ENCODE data around the gene ERP27. TPM values are rescaled to one million over a fixed set of nuclear protein-coding genes. Genes with fewer than 3 reads are reported as not detected.

Gene ERP27
- total and polyA plus RNA-seq, 2 of the 8 experiments (the other 6 are each of a cell fraction or from before 2014, with no cell fraction given), result not detected

GRCh38 chr12:14950982-14951746 is 12.8 kb upstream of the ERP27 start:
- H3K4me3 ChIP-seq (ENCODE audit: extremely low read depth in 1 of 4, insufficient read depth in 2 of 4, low read depth in 3 of 4, low read length in 4 of 4), result no peak overlapping the region
- no peak overlapping the region for H3K14ac ChIP-seq (ENCODE audit: insufficient read length)
- H3K79me1 ChIP-seq (ENCODE audit: low read depth, low read length), result no peaks in the 10 kb centered on the region
- no peak overlapping the region for H2BK12ac ChIP-seq (ENCODE audit: low read depth, low read length)
- H3K9ac ChIP-seq (replicated peaks in 1 of 4; ENCODE audit: extremely low read depth in 1 of 4, low read depth in 3 of 4, low read length in 3 of 4), result no peak overlapping the region
- no peak overlapping the region for H3K18ac ChIP-seq (ENCODE audit: extremely low read depth, low read length)
- no peak overlapping the region for H2BK120ac ChIP-seq (replicated peaks; ENCODE audit: low read depth, low read length)
- ChIA-PET CTCF (ENCODE audit: partially characterized antibody) (interaction anchor here (0.7 to 1.5 kb wide), 4 partner anchors 15 to 107 kb away, joined by 3 to 5 read pairs (median 3); no protein-coding TSS in a partner anchor), POLR2A (ENCODE audit: partially characterized antibody) (no interaction called here)
- no peaks in the 10 kb centered on the region for H3K9me3 ChIP-seq (ENCODE audit: insufficient read depth in 2 of 2, low read depth in 1 of 2, low read length in 1 of 2)
- H3K23ac ChIP-seq (ENCODE audit: insufficient read length), result no peak overlapping the region
- no peaks in the 10 kb centered on the region for H3K79me2 ChIP-seq (ENCODE audit: control insufficient read depth in 1 of 2, insufficient read depth in 2 of 2, low read length in 2 of 2)
- H3K4me2 ChIP-seq (ENCODE audit: insufficient read depth in 1 of 2, low read depth in 2 of 2, low read length in 2 of 2), result no peak overlapping the region
- TF ChIP-seq POU5F1 (IDR thresholded peaks at IDR 0.05; ENCODE audit: low read depth, low read length) (no peak), ZNF274 (IDR thresholded peaks at IDR 0.05; ENCODE audit: borderline replicate concordance, extremely low read depth, low read length) (no peak), JUN (IDR thresholded peaks at IDR 0.05; ENCODE audit: low read depth, low read length) (0 out of 2 replicates have a peak, but pooled peaks have one; percentile 10), SIRT6 (IDR thresholded peaks at IDR 0.05; ENCODE audit: low read length) (no peak), JUND (IDR thresholded peaks at IDR 0.05; ENCODE audit: low read length) (peak; percentile 77; the same call in 1 of the 2 replicates), SRF (IDR thresholded peaks at IDR 0.05; ENCODE audit: low read depth, low read length) (0 out of 2 replicates have a peak, but pooled peaks have one; percentile 7), HDAC6 (IDR thresholded peaks at IDR 0.05; ENCODE audit: low read depth, low read length) (no peak)
- no peak overlapping the region for H4K5ac ChIP-seq (ENCODE audit: insufficient read length, low read depth, low read length)
- no peak overlapping the region for H2AFZ ChIP-seq (ENCODE audit: low read length)
- H2BK5ac ChIP-seq (ENCODE audit: low read depth, low read length), result no peak overlapping the region
- 89% methylated on average over 6 of the region's 6 CpGs; no CpG with 5 or more reads in 1 of the 2 experiments for WGBS, 2 experiments (ENCODE audit: extremely low coverage in 1 of 2, insufficient coverage in 1 of 2, insufficient read length in 1 of 2, insufficient replicate concordance in 2 of 2, low coverage in 1 of 2, low lambda C conversion rate in 2 of 2, missing lambda C conversion rate in 1 of 2)
- no peak overlapping the region for H3K27ac ChIP-seq (ENCODE audit: low read depth, low read length)
- H3K23me2 ChIP-seq (ENCODE audit: low read depth, low read length), result no peaks in the 10 kb centered on the region; the same call in 1 of the 2 replicates
- no peak overlapping the region for H3K56ac ChIP-seq (replicated peaks; ENCODE audit: insufficient read length, low read depth, low read length)
- no peak for FAIRE-seq
- no peak for DNase-seq (ENCODE audit: low read depth in 1 of 2, low spot score in 2 of 2)
- H2BK20ac ChIP-seq (ENCODE audit: low read length), result no peak overlapping the region
- H4K20me1 ChIP-seq (replicated peaks in 1 of 2; ENCODE audit: control insufficient read depth in 1 of 2, insufficient read depth in 2 of 2, low read length in 2 of 2), result no peaks in the 10 kb centered on the region
- no peaks in the 10 kb centered on the region for H3K27me3 ChIP-seq (replicated peaks in 1 of 4; ENCODE audit: control insufficient read depth in 3 of 4, extremely low read depth in 1 of 4, insufficient read depth in 3 of 4, low read length in 3 of 4)
- peaks cover 0 to 4% (median 0%) of the 10 kb centered on the region in 4 experiments; a peak in 1 of 7 replicates for H3K4me1 ChIP-seq (replicated peaks in 1 of 4; ENCODE audit: control insufficient read depth in 3 of 4, insufficient read depth in 4 of 4, low read length in 3 of 4)
- no peaks in the 10 kb centered on the region for H3K36me3 ChIP-seq (ENCODE audit: control insufficient read depth in 2 of 4, insufficient read depth in 4 of 4, low read length in 3 of 4)
- no peak overlapping the region for H2AK5ac ChIP-seq (ENCODE audit: low read depth, low read length)
- H4K8ac ChIP-seq (ENCODE audit: extremely low read depth, insufficient read depth, low read length), result no peak overlapping the region
- H2BK15ac ChIP-seq (ENCODE audit: low read length), result no peak overlapping the region
- H4K91ac ChIP-seq (replicated peaks; ENCODE audit: insufficient read length, low read length), result no peak overlapping the region
- H3K4ac ChIP-seq (replicated peaks; ENCODE audit: insufficient read length, low read depth, low read length), result no peak overlapping the region

Data from H1 (cell line).